H1 (cell line): ENCODE measurements around the gene MRPS26. TPM values are rescaled to one million over a fixed set of nuclear protein-coding genes. Genes with fewer than 3 reads are reported as not detected.

Experiments
- CTCF ChIA-PET: fragments of 300-600 bp; sonication (Branson Sonifier 250); formaldehyde crosslinking; loops from one replicate; lab custom pipeline; 2021; ENCODE audit not compliant: partially characterized antibody; lab: Charles Lee
- POLR2A ChIA-PET: fragments of 300-600 bp; sonication (Branson Sonifier 250); formaldehyde crosslinking; loops from one replicate; lab custom pipeline; 2021; ENCODE audit warnings: inconsistent platforms; ENCODE audit not compliant: partially characterized antibody; lab: Charles Lee
- DNase-seq, 2 experiments: peaks; one replicate each; pipeline versions ENCODE4 v3.0.0 to v3.0.0-alpha.2; 2010 to 2022; ENCODE audit warnings: low spot score in 2 of 2, low read depth in 1 of 2, mixed read lengths in 1 of 2
- FAIRE-seq: peaks from 2 replicates; lab custom pipeline; 2011; peaks lifted over from hg19 to GRCh38; lab: Jason Lieb, UNC
- H2AFZ ChIP-seq: 2 replicates; pipeline ENCODE4 v1.8.1; 2012; ENCODE audit warnings: low read length, inconsistent platforms
- H2AK5ac ChIP-seq: 2 replicates; pipeline ENCODE4 v1.6.1; 2013; ENCODE audit warnings: low read depth, low read length
- H2BK120ac ChIP-seq: replicated peaks from 2 replicates; pipeline ENCODE3; 2013; ENCODE audit warnings: low read depth, low read length, inconsistent platforms
- H2BK12ac ChIP-seq: 2 replicates; pipeline ENCODE4 v1.6.1; 2013; ENCODE audit warnings: low read depth, low read length
- H2BK15ac ChIP-seq: 2 replicates; pipeline ENCODE4 v1.6.1; 2013; ENCODE audit warnings: low read length
- H2BK20ac ChIP-seq: 2 replicates; pipeline ENCODE4 v1.6.1; 2013; ENCODE audit warnings: low read length
- H2BK5ac ChIP-seq: 2 replicates; pipeline ENCODE4 v1.6.1; 2013; ENCODE audit warnings: low read depth, low read length
- H3K14ac ChIP-seq: 2 replicates; pipeline ENCODE4 v1.6.1; 2013; ENCODE audit warnings: inconsistent platforms; ENCODE audit not compliant: insufficient read length
- H3K18ac ChIP-seq: 2 replicates; pipeline ENCODE4 v1.6.1; 2013; ENCODE audit warnings: low read length; ENCODE audit errors: extremely low read depth
- H3K23ac ChIP-seq: 2 replicates; pipeline ENCODE4 v1.6.1; 2013; ENCODE audit warnings: inconsistent platforms; ENCODE audit not compliant: insufficient read length
- H3K23me2 ChIP-seq: 2 replicates; pipeline ENCODE4 v1.6.1; 2013; ENCODE audit warnings: low read depth, low read length
- H3K27ac ChIP-seq: 2 replicates; pipeline ENCODE4 v1.6.1; 2011; ENCODE audit warnings: low read depth, low read length, inconsistent platforms
- H3K27me3 ChIP-seq, 4 experiments: replicated peaks in 1 of 4; 1 replicate in 1 of 4; 2 replicates in 3 of 4; pipeline versions ENCODE4 v1.6.1 to v1.8.1; 2011 to 2013; ENCODE audit warnings: low read length in 3 of 4, mild to moderate bottlenecking in 3 of 4, inconsistent platforms in 2 of 4, mixed read lengths in 2 of 4, moderate library complexity in 1 of 4; ENCODE audit not compliant: control insufficient read depth in 3 of 4, insufficient read depth in 3 of 4; ENCODE audit errors: extremely low read depth in 1 of 4
- H3K36me3 ChIP-seq, 4 experiments: 2 replicates each; pipeline versions ENCODE4 v1.6.1 to v1.8.1; 2011 to 2013; ENCODE audit warnings: mild to moderate bottlenecking in 4 of 4, low read length in 3 of 4, moderate library complexity in 2 of 4, control low read depth in 1 of 4, inconsistent platforms in 1 of 4; ENCODE audit not compliant: insufficient read depth in 4 of 4, control insufficient read depth in 2 of 4
- H3K4ac ChIP-seq: replicated peaks from 2 replicates; pipeline ENCODE3; 2013; ENCODE audit warnings: low read length, low read depth, mixed read lengths, inconsistent platforms; ENCODE audit not compliant: insufficient read length
- H3K4me1 ChIP-seq, 4 experiments: replicated peaks in 1 of 4; 1 replicate in 1 of 4; 2 replicates in 3 of 4; pipeline versions ENCODE4 v1.6.1 to v1.8.1; 2011 to 2013; ENCODE audit warnings: low read length in 3 of 4, inconsistent platforms in 2 of 4, mixed read lengths in 1 of 4; ENCODE audit not compliant: insufficient read depth in 4 of 4, control insufficient read depth in 3 of 4
- H3K4me2 ChIP-seq, 2 experiments: 2 replicates each; pipeline versions ENCODE4 v1.6.1 to v1.8.1; 2011 to 2013; ENCODE audit warnings: low read depth in 2 of 2, low read length in 2 of 2, control low read depth in 1 of 2, inconsistent platforms in 1 of 2, mild to moderate bottlenecking in 1 of 2; ENCODE audit not compliant: insufficient read depth in 1 of 2
- H3K4me3 ChIP-seq, 4 experiments: fragments of 200-600, 300-600 bp in 1 of 4; sonication (generic), shearing (Covaris generic), sonication (Bioruptor Twin) in 1 of 4; 2 replicates each; pipeline versions ENCODE4 v1.5.1 to v1.8.1; 2011 to 2016; ENCODE audit warnings: low read length in 4 of 4, low read depth in 3 of 4, control low read depth in 2 of 4, inconsistent platforms in 2 of 4, mild to moderate bottlenecking in 2 of 4, mixed read lengths in 1 of 4, moderate library complexity in 1 of 4; ENCODE audit not compliant: insufficient read depth in 2 of 4; ENCODE audit errors: extremely low read depth in 1 of 4
- H3K56ac ChIP-seq: replicated peaks from 2 replicates; pipeline ENCODE3; 2013; ENCODE audit warnings: low read depth, mild to moderate bottlenecking, mixed read lengths, low read length, inconsistent platforms; ENCODE audit not compliant: insufficient read length
- H3K79me1 ChIP-seq: 2 replicates; pipeline ENCODE4 v1.6.1; 2013; ENCODE audit warnings: low read depth, low read length, control low read depth
- H3K79me2 ChIP-seq, 2 experiments: 2 replicates each; pipeline versions ENCODE4 v1.6.1 to v1.8.1; 2012 to 2013; ENCODE audit warnings: low read length in 2 of 2, mild to moderate bottlenecking in 2 of 2, inconsistent platforms in 1 of 2; ENCODE audit not compliant: insufficient read depth in 2 of 2, control insufficient read depth in 1 of 2
- H3K9ac ChIP-seq, 4 experiments: replicated peaks in 1 of 4; 1 replicate in 1 of 4; 2 replicates in 3 of 4; pipeline versions ENCODE4 v1.6.1 to v1.8.1; 2011 to 2013; ENCODE audit warnings: low read depth in 3 of 4, low read length in 3 of 4, control low read depth in 2 of 4, mild to moderate bottlenecking in 2 of 4, moderate library complexity in 2 of 4, inconsistent platforms in 1 of 4; ENCODE audit errors: extremely low read depth in 1 of 4
- H3K9me3 ChIP-seq, 2 experiments: 2 replicates each; pipeline versions ENCODE4 v1.6.1 to v1.8.1; 2012 to 2013; ENCODE audit warnings: mild to moderate bottlenecking in 2 of 2, moderate library complexity in 2 of 2, control low read depth in 1 of 2, inconsistent platforms in 1 of 2, low read depth in 1 of 2, low read length in 1 of 2, mixed read lengths in 1 of 2; ENCODE audit not compliant: insufficient read depth in 2 of 2
- H4K20me1 ChIP-seq, 2 experiments: replicated peaks in 1 of 2; 2 replicates each; pipeline versions ENCODE3 to v1.8.1; 2011 to 2013; ENCODE audit warnings: inconsistent platforms in 2 of 2, low read length in 2 of 2, mild to moderate bottlenecking in 1 of 2; ENCODE audit not compliant: insufficient read depth in 2 of 2, control insufficient read depth in 1 of 2
- H4K5ac ChIP-seq: 2 replicates; pipeline ENCODE4 v1.6.1; 2013; ENCODE audit warnings: low read length, low read depth, mixed read lengths, inconsistent platforms; ENCODE audit not compliant: insufficient read length
- H4K8ac ChIP-seq: 2 replicates; pipeline ENCODE4 v1.8.0; 2013; ENCODE audit warnings: mild to moderate bottlenecking, moderate library complexity, low read length, inconsistent platforms; ENCODE audit not compliant: insufficient read depth; ENCODE audit errors: extremely low read depth
- H4K91ac ChIP-seq: replicated peaks from 2 replicates; pipeline ENCODE3; 2013; ENCODE audit warnings: low read length, mixed read lengths, inconsistent platforms; ENCODE audit not compliant: insufficient read length
- CBX5 ChIP-seq: fragments of 300-800, 300-1000 bp; sonication (generic); IDR thresholded peaks from 2 replicates; pipeline ENCODE4 v1.7.1; 2016; ENCODE audit warnings: antibody characterized with exemption, low read length, low read depth
- CBX8 ChIP-seq: fragments of 300-800, 300-1000 bp; sonication (generic); IDR thresholded peaks from 2 replicates; pipeline ENCODE4 v1.7.1; 2016; ENCODE audit warnings: low read depth, low read length, borderline replicate concordance
- EP300 ChIP-seq, 2 experiments: IDR thresholded peaks; 1 replicate in 1 of 2; 2 replicates in 1 of 2; pipeline ENCODE4 v1.6.1; 2011 to 2012; ENCODE audit warnings: low read depth in 2 of 2, low read length in 2 of 2, mild to moderate bottlenecking in 2 of 2, borderline replicate concordance in 1 of 2, inconsistent platforms in 1 of 2, moderate library complexity in 1 of 2
- EZH2 ChIP-seq: fragments of 200-600 bp; sonication (generic); IDR thresholded peaks from 2 replicates; pipeline ENCODE4 v1.7.1; 2012; ENCODE audit warnings: low read depth, mild to moderate bottlenecking, moderate library complexity, low read length, inconsistent platforms; ENCODE audit not compliant: severe bottlenecking
- GTF2F1 ChIP-seq: IDR thresholded peaks from 2 replicates; pipeline ENCODE4 v1.6.1; 2012; ENCODE audit warnings: low read depth, low read length, improper control_type of control experiment, borderline replicate concordance
- HDAC2 ChIP-seq, 2 experiments: fragments of 300-600 bp in 1 of 2; sonication (generic) in 1 of 2; IDR thresholded peaks; 2 replicates each; pipeline ENCODE4 v1.6.1; 2011 to 2012; ENCODE audit warnings: low read depth in 2 of 2, low read length in 2 of 2, mild to moderate bottlenecking in 2 of 2, moderate library complexity in 2 of 2, borderline replicate concordance in 1 of 2, inconsistent platforms in 1 of 2
- JUN ChIP-seq: IDR thresholded peaks from 2 replicates; pipeline ENCODE4 v1.6.1; 2011; ENCODE audit warnings: low read depth, mild to moderate bottlenecking, improper control_type of control experiment, low read length
- POLR2A ChIP-seq, 2 experiments: IDR thresholded peaks; 1 replicate in 1 of 2; 2 replicates in 1 of 2; pipeline ENCODE4 v1.6.1; 2011; ENCODE audit warnings: low read depth in 2 of 2, low read length in 2 of 2, mild to moderate bottlenecking in 2 of 2; ENCODE audit errors: control extremely low read depth in 1 of 2
- RAD21 ChIP-seq, 2 experiments: IDR thresholded peaks in 1 of 2; conservative IDR thresholded peaks in 1 of 2; 2 replicates each; pipeline ENCODE4 v1.6.1; 2011; ENCODE audit warnings: low read depth in 2 of 2, low read length in 2 of 2, improper control_type of control experiment in 1 of 2, inconsistent platforms in 1 of 2, mild to moderate bottlenecking in 1 of 2, moderate library complexity in 1 of 2
- RBBP5 ChIP-seq: IDR thresholded peaks from 2 replicates; pipeline ENCODE4 v1.7.1; 2012; ENCODE audit warnings: low read depth, mild to moderate bottlenecking, inconsistent platforms, low read length, moderate library complexity, borderline replicate concordance
- SP1 ChIP-seq: IDR thresholded peaks from 2 replicates; pipeline ENCODE4 v1.6.1; 2011; ENCODE audit warnings: low read depth, low read length
- SUZ12 ChIP-seq: fragments of 200-600 bp; sonication (generic); IDR thresholded peaks from 2 replicates; pipeline ENCODE4 v1.6.1; 2012; ENCODE audit warnings: mild to moderate bottlenecking, inconsistent platforms, low read length, moderate library complexity, mixed read lengths
- TAF1 ChIP-seq: IDR thresholded peaks from 2 replicates; pipeline ENCODE4 v1.6.1; 2011; ENCODE audit warnings: mild to moderate bottlenecking, low read depth, low read length
- YY1 ChIP-seq: IDR thresholded peaks from 2 replicates; pipeline ENCODE4 v1.6.1; 2011; ENCODE audit warnings: low read depth, mild to moderate bottlenecking, low read length
- WGBS, 2 experiments: shearing (Covaris generic) in 1 of 2; methylation state at CpG; one replicate each; pipeline versions ENCODE4 v1.1.6 to v1.1.7; 2013 to 2015; ENCODE audit warnings: low lambda C conversion rate in 2 of 2, mixed read lengths in 2 of 2, inconsistent platforms in 1 of 2, low coverage in 1 of 2, missing lambda C conversion rate in 1 of 2; ENCODE audit not compliant: insufficient replicate concordance in 2 of 2, insufficient coverage in 1 of 2, insufficient read length in 1 of 2; ENCODE audit errors: extremely low coverage in 1 of 2, missing lambda C conversion rate in 1 of 2; 5-methylcytosine and 5-hydroxymethylcytosine counted together
- polyA plus RNA-seq, 7 experiments: library from polyadenylated mRNA; depleted of rRNA in 3 of 7; stranded (reverse) in 5 of 7; unstranded in 2 of 7; fragments of >200 nt in 5 of 7; fragments of 200-250 nt in 2 of 7; gene quantifications; 1 replicate in 5 of 7; 2 replicates in 1 of 7; 4 replicates in 1 of 7; pipeline versions ENCODE4 v1.2.1 to v1.2.3, GENCODE V29; 2011 to 2013; ENCODE audit warnings: missing spikeins in 2 of 7, mixed read lengths in 2 of 7
- total RNA-seq: library from RNA; stranded (reverse); fragmentation: NEBNext Ultra II Directional; extraction: Animal tissue kit (Norgen Biotek cat#: 25700); gene quantifications from 2 replicates; pipeline ENCODE4 v1.2.1, GENCODE V29; 2021

MRPS26 gene
- total and polyA plus RNA-seq, 2 of the 8 experiments (the other 6 are each of a cell fraction or from before 2014, with no cell fraction given) = 83.6 to 103 TPM

- DNase-seq (no peak), FAIRE-seq (no peak)
- Histone ChIP-seq H2BK20ac (no peak overlapping the region), H3K23ac (no peak overlapping the region), H2BK12ac (no peak overlapping the region), H3K4me1 (peaks cover 0 to 6% (median 2%) of the 10 kb centered on the region in 4 experiments; a peak in 2 of 7 replicates), H3K14ac (no peak overlapping the region)
- WGBS, 2 experiments = 62% methylated on average over 1 of the region's 1 CpG; no CpG with 5 or more reads in 1 of the 2 experiments
- TF ChIP-seq CBX8 (no peak), SP1 (no peak), CBX5 (no peak), JUN (no peak), EZH2 (no peak), SUZ12 (no peak), EP300 (IDR thresholded peaks at IDR 0.05; ENCODE audit: borderline replicate concordance in 1 of 2, low read depth in 2 of 2, low read length in 2 of 2) (no peak), RAD21 (IDR thresholded peaks at IDR 0.05 in 1 of 2, conservative IDR thresholded peaks at IDR 0.05 in 1 of 2; ENCODE audit: low read depth in 2 of 2, low read length in 2 of 2) (no peak), HDAC2 (IDR thresholded peaks at IDR 0.05; ENCODE audit: borderline replicate concordance in 1 of 2, low read depth in 2 of 2, low read length in 2 of 2) (no peak), RBBP5 (no peak), TAF1 (no peak), YY1 (no peak), POLR2A (IDR thresholded peaks at IDR 0.05; ENCODE audit: control extremely low read depth in 1 of 2, low read depth in 2 of 2, low read length in 2 of 2) (no peak), GTF2F1 (no peak)
- TF ChIP-seq, all 59 proteins: peak for 0
- no peak overlapping the region for H4K5ac ChIP-seq
- H4K20me1 ChIP-seq = no peaks in the 10 kb centered on the region
- no peak overlapping the region for H2AFZ ChIP-seq
- ChIA-PET POLR2A (no interaction called here), CTCF (interaction anchor here (1.3 to 1.5 kb wide), 3 partner anchors 10 to 14 kb away, joined by 3 to 5 read pairs (median 3); no protein-coding TSS in a partner anchor)
- H3K23me2 ChIP-seq = no peaks in the 10 kb centered on the region; the same call in 1 of the 2 replicates
- no peak overlapping the region for H2BK5ac ChIP-seq
- H3K4ac ChIP-seq = no peak overlapping the region
- H2BK120ac ChIP-seq = no peak overlapping the region
- H2BK15ac ChIP-seq = no peak overlapping the region
- H3K79me2 ChIP-seq = no peaks in the 10 kb centered on the region
- H3K4me2 ChIP-seq = no peak overlapping the region
- no peak overlapping the region for H4K8ac ChIP-seq
- no peak overlapping the region for H3K27ac ChIP-seq
- H3K9me3 ChIP-seq = no peaks in the 10 kb centered on the region
- no peaks in the 10 kb centered on the region for H3K79me1 ChIP-seq
- no peak overlapping the region for H4K91ac ChIP-seq
- H3K56ac ChIP-seq = no peak overlapping the region
- no peak overlapping the region for H3K4me3 ChIP-seq
- H3K36me3 ChIP-seq = no peaks in the 10 kb centered on the region
- H3K27me3 ChIP-seq = peaks cover 2 to 21% (median 13%) of the 10 kb centered on the region in 4 experiments
- no peak overlapping the region for H3K9ac ChIP-seq
- H3K18ac ChIP-seq = no peak overlapping the region
- no peak overlapping the region for H2AK5ac ChIP-seq
These were observed 44.7 kb downstream of the MRPS26 start for GRCh38 chr20:3090565-3090964.
